HK-2 (cell line): Measurements from ENCODE around the gene BBS12.
"Not testable (repeated sequence)": the region's sequence is repeated elsewhere in the genome, so short reads cannot be mapped to it uniquely, and the experiment has no call there.

Source experiments
- DNase-seq: peaks from one replicate; pipeline ENCODE4 v3.0.0-alpha.2; 2018; ENCODE audit not compliant: unreplicated experiment

The BBS12 gene

GRCh38 chr4:122764821-122765215 is 32.3 kb downstream of the BBS12 start:
- no peak for DNase-seq

DNA sequence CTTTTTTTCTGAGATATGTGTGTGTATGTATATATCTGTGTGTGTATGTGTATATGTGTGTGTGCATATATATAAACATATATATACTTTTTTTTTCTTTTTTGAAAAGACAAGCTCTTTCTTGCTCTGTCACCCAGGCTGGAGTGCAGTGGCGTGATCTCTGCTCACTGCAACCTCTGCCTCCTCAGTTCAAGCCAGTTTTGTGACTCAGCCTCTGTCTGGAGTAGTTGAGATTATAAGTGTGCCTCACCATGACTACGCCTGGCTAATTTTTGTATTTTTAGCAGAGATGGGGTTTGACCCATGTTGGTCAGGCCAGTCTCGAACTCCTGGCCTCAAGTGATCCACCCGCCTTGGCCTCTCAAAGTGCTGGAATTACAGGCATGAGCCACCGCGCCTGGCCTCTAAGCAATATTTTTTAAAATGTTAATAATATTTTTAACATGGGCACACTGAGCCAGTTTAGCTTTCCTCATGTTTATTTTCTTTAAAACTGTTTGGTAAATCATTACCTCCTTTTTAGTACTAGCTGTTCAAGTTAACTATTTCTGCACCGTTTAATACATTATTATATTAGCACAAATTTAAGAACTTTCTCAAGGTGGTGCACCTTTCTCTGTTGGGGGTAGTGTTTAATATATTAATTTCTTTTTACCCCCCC is 33.3 kb downstream of the BBS12 start:
- DNase-seq: peak; percentile 58

DNA sequence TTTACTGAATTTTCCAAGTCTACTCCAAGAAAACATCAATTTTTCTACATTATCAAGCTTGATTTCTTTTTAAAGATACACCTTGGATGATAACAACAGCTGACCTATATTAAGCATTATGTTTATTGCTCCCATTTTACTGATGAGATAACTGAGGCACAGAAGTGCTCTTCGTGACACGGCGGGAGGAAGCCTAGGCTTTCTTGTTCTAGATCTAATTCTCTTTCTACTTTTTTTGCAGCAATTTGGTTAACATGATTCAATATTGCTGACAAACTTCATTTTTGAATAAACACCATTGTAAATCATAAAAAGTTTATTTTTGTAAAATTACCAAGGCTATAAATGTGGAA is 33.8 kb downstream of the BBS12 start:
- DNase-seq: no peak

- no peak for DNase-seq
Measured at GRCh38 chr4:122766950-122767349, 34.4 kb downstream of the BBS12 start.

DNA sequence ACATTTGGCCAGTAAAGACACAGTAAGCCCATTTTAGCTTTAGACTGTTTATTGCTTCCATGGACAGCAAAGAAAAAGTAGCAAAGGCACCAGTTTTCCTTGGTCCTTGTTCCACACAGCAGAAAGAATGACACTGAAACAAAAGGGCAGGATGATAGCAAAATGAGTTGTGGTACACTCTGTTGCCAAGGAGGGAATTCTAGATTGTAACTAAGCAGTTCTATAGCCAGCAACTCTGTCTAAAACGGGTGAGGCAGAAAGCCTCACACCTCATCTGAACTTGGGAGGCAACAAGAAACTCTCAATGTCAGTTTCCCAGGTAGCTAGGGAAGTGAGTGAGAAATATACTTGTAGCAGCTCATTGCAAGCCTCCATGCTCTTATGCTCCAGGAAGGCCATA is 39.2 kb downstream of the BBS12 start:
- DNase-seq: no peak

- DNase-seq: no peak
Measured at GRCh38 chr4:122772311-122772710, 39.8 kb downstream of the BBS12 start.

DNA sequence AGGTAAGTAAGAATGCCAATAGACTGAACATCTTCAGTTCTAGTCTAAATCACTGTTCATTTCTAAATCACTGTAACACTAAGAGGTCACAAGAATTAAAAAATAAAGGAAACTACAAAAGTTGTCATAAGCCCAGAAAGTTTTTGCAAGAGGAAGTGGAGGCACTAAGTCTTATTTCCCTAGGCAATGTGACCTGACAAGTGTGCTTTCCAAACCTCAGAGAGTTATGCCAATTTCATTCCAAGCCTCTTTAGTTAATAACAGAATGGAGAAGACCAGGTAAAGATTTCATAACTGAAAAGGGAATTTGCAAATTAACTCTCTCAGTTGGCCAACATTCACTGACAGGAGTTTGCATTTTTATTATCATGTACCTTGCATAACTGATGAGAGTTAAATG is 40.5 kb downstream of the BBS12 start:
- no peak for DNase-seq

GRCh38 chr4:122775039-122775438 is 42.5 kb downstream of the BBS12 start:
- no peak for DNase-seq

DNA sequence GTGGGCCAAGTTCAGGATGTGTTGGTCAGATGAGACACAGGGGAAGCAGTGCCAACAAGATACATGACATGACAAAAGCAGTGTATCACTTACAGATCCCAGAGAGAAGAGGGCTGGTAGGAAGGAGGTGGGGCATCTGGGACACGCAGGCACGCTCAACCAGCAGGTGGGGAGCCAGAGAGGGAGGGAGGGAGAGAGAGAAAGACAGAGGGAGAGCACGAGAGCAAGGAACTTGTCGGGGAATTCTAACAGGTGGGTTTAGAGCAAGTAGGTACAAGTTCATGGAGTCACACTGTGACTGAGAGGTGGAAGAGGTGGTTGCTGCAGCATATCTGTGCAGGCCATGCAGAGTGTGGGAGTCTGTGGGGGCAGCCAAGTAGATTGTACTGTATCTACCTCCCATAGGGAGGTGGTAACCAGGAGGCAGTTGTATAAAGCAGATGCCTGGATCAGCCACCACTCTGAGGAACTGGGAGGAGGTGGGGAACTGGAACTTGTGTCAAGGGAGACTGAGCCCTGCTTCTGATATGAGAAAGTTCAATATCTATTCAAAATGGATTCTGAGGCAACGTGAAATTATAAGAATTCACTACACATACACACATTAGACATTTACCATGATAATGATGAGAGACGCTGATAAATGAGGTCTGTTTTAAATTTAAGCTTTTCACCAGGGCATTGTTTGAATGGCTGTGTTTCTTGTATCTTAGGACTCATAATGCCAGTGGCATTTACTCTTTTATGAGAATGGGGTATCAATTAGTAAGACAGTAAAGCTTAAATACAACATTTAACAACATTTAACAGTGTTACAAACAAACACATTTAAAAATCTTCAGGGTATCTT is 43.7 kb downstream of the BBS12 start:
- no peak for DNase-seq

- no peak for DNase-seq
Measured at GRCh38 chr4:122776916-122777315, 44.4 kb downstream of the BBS12 start.

DNA sequence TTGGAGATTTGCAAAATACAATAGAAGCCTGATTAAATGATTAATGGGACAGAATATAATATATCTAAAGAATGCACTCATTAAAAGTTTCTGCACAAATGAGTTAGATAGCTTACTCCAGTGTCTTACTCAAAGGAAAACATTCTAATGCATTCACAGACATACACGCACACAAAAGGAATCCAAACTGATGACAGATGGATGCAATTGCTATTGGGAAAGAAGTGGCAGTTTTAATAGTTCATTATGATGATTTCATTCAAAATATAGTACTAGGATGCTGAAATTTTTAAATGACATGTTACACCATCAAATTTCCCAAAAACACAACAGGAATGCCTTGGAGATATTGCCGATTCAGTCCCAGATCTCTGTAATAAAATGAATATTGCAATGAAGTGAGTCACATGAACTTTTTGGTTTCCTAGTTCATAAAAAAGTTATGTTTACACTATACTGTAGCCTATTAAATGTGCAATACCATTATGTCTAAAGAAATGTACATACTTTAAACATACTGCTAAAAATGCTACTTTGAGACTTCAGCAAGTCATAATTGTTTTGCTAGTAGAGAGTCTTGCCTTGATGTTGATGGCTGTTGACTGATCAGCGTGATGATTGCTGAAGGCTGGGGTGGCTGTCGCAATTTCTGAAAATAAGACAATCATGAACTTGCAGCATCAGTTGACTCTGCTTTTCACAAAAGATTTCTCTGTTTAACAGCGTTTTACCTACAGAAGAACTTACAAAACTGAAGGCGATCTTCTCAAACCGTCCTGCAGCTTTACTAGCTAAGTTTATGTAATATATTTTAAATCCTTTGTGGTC is 45.6 kb downstream of the BBS12 start:
- DNase-seq: no peak

DNA sequence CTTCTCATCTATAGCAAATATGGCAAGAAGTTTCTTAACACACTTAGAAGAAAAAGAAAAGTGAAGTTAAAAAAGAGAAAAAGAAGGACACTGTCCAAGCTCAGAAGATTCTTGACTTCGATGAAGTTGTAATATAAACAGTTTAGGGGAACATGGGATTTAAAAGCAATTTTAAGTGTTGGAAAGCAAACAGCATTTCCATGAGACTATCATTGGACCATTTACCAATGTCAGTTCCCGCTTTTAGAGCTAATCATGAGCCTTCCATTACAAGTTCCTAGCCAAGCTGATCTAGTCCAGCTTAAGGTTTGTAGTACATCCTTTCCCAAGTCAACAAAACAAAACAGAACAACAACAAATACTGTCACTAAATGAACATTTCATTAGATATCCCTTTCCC is 49.0 kb downstream of the BBS12 start:
- no peak for DNase-seq

GRCh38 chr4:122783301-122784215 is 51.1 kb downstream of the BBS12 start:
- DNase-seq: peak; percentile 80

GRCh38 chr4:122784261-122784660 is 51.8 kb downstream of the BBS12 start:
- no peak for DNase-seq

DNA sequence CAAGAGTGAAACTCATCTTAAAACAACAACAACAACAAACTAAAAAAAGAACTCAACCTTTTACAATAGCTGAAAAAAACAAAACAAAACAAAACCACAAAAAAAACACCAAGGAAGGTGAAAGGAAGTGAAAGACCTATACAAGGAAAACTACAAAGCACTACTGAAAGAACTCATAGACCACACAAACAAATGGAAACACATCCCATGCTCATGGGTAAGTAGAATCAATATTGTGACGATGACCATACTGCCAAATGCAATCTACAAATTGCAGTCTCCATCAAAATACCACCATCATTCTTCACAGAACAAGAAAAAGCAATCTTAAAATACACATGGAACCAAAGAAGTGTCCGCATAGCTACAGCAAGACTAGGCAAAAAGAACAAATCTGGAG is 52.6 kb downstream of the BBS12 start:
- DNase-seq: no peak

DNA sequence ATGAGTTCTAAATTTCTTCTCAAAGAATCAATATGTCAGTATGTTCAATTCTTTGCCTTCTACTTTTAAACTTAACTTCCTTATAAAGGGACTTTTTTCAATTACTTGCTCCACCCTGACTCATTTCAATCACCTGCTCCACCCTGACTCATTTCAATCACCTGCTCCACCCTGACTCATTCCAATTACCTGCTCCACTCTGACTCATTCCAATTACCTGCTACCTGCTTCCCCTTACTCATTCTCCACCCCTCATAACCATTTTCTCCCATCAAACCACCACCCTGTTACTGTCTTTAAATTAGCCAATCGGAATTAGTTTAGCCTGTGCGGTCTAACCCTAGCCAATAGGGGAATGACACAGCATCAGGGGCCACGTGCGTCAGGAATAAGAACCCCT is 53.8 kb downstream of the BBS12 start:
- DNase-seq: not testable (repeated sequence)

- DNase-seq: not testable (repeated sequence)
Measured at GRCh38 chr4:122786920-122787319, 54.4 kb downstream of the BBS12 start.

- no peak for DNase-seq
Measured at GRCh38 chr4:122787940-122788339, 55.4 kb downstream of the BBS12 start.

GRCh38 chr4:122788935-122789334 is 56.4 kb downstream of the BBS12 start:
- no peak for DNase-seq

- DNase-seq: no peak
Measured at GRCh38 chr4:122793811-122794210, 61.3 kb downstream of the BBS12 start.
